Neuronal stem cell (in vitro differentiated cells): Measurements from ENCODE around the gene COL6A2.

Experiments used
- DNase-seq: peaks from one replicate; pipeline ENCODE4 v3.0.0-alpha.2; 2013; ENCODE audit warnings: low spot score
- H2AFZ ChIP-seq: one replicate; pipeline ENCODE4 v1.6.1; 2013; ENCODE audit warnings: mild to moderate bottlenecking, low read length, inconsistent platforms
- H2AK5ac ChIP-seq: 2 replicates; pipeline ENCODE4 v1.6.1; 2013; ENCODE audit warnings: low read depth, mild to moderate bottlenecking, inconsistent platforms, low read length, moderate library complexity, mixed read lengths
- H2BK120ac ChIP-seq: 2 replicates; pipeline ENCODE4 v1.6.1; 2013; ENCODE audit warnings: low read depth, mild to moderate bottlenecking, inconsistent platforms, low read length, moderate library complexity, mixed read lengths
- H2BK12ac ChIP-seq: one replicate; pipeline ENCODE4 v1.6.1; 2013; ENCODE audit warnings: low read length, inconsistent platforms
- H2BK15ac ChIP-seq: 2 replicates; pipeline ENCODE4 v1.6.1; 2013; ENCODE audit warnings: mild to moderate bottlenecking, low read length, inconsistent platforms, mixed read lengths
- H2BK5ac ChIP-seq: one replicate; pipeline ENCODE4 v1.6.1; 2013; ENCODE audit warnings: inconsistent platforms, mild to moderate bottlenecking, low read length, moderate library complexity
- H3K14ac ChIP-seq: one replicate; pipeline ENCODE4 v1.6.1; 2013; ENCODE audit warnings: low read length, inconsistent platforms
- H3K18ac ChIP-seq: 2 replicates; pipeline ENCODE4 v1.6.1; 2013; ENCODE audit warnings: low read length, inconsistent platforms
- H3K23ac ChIP-seq: 2 replicates; pipeline ENCODE4 v1.6.1; 2013; ENCODE audit warnings: low read depth, mild to moderate bottlenecking, mixed read lengths, low read length, inconsistent platforms; ENCODE audit not compliant: poor library complexity
- H3K27ac ChIP-seq: replicated peaks from 3 replicates; pipeline ENCODE4 v1.5.1; 2013; ENCODE audit warnings: low read length, inconsistent platforms
- H3K27me3 ChIP-seq, 3 experiments: 2 replicates each; pipeline ENCODE4 v1.6.1; 2013; ENCODE audit warnings: low read length in 3 of 3, mild to moderate bottlenecking in 2 of 3, inconsistent platforms in 1 of 3, low read depth in 1 of 3, mixed read lengths in 1 of 3, moderate library complexity in 1 of 3; ENCODE audit not compliant: control insufficient read depth in 3 of 3, insufficient read depth in 3 of 3
- H3K36me3 ChIP-seq, 2 donors: replicated peaks in 1 of 2; 2 replicates each; pipeline ENCODE4 v1.6.1; 2013; ENCODE audit warnings: low read length in 2 of 2; ENCODE audit not compliant: control insufficient read depth in 2 of 2, insufficient read depth in 2 of 2
- H3K4ac ChIP-seq: 2 replicates; pipeline ENCODE4 v1.6.1; 2013; ENCODE audit warnings: inconsistent platforms, mild to moderate bottlenecking, low read length, moderate library complexity
- H3K4me1 ChIP-seq, 2 donors: 1 replicate in 1 of 2; 2 replicates in 1 of 2; pipeline ENCODE4 v1.6.1; 2013; ENCODE audit warnings: low read length in 2 of 2, low read depth in 1 of 2; ENCODE audit not compliant: control insufficient read depth in 2 of 2, insufficient read depth in 1 of 2
- H3K4me2 ChIP-seq: one replicate; pipeline ENCODE4 v1.6.1; 2013; ENCODE audit warnings: mild to moderate bottlenecking, low read length, inconsistent platforms; ENCODE audit not compliant: insufficient read depth, poor library complexity, severe bottlenecking
- H3K4me3 ChIP-seq, 2 donors: 2 replicates each; pipeline ENCODE4 v1.5.1; 2013; ENCODE audit warnings: low read length in 2 of 2, mild to moderate bottlenecking in 2 of 2, inconsistent platforms in 1 of 2, moderate library complexity in 1 of 2
- H3K79me1 ChIP-seq: one replicate; pipeline ENCODE4 v1.6.1; 2013; ENCODE audit warnings: low read depth, mild to moderate bottlenecking, inconsistent platforms, low read length, moderate library complexity
- H3K9ac ChIP-seq: one replicate; pipeline ENCODE4 v1.6.1; 2013; ENCODE audit warnings: mild to moderate bottlenecking, low read depth, low read length, inconsistent platforms; ENCODE audit not compliant: poor library complexity
- H3K9me3 ChIP-seq, 2 donors: replicated peaks in 1 of 2; 2 replicates each; pipeline versions ENCODE3 to v1.6.1; 2013; ENCODE audit warnings: low read length in 2 of 2, mild to moderate bottlenecking in 2 of 2, inconsistent platforms in 1 of 2, low read depth in 1 of 2, mixed read lengths in 1 of 2, moderate library complexity in 1 of 2; ENCODE audit not compliant: control insufficient read depth in 2 of 2, insufficient read depth in 1 of 2
- H4K8ac ChIP-seq: one replicate; pipeline ENCODE4 v1.6.1; 2013; ENCODE audit warnings: low read depth, mild to moderate bottlenecking, inconsistent platforms, low read length, moderate library complexity
- H4K91ac ChIP-seq: one replicate; pipeline ENCODE4 v1.6.1; 2013; ENCODE audit warnings: low read length, low read depth, mild to moderate bottlenecking, inconsistent platforms; ENCODE audit not compliant: poor library complexity
- WGBS, 2 donors: extraction: QIAGEN DNeasy Blood & Tissue Kit; methylation state at CpG; one replicate each; pipeline ENCODE4 v1.1.7; 2013; ENCODE audit warnings: missing lambda C conversion rate in 2 of 2, mixed read lengths in 1 of 2; ENCODE audit not compliant: insufficient read length in 2 of 2, insufficient replicate concordance in 1 of 2; ENCODE audit errors: extremely low coverage in 2 of 2; 5-methylcytosine and 5-hydroxymethylcytosine counted together

The COL6A2 gene

GRCh38 chr21:46151989-46152926, 54.3 kb downstream of the COL6A2 start:
- H2AFZ ChIP-seq = peak overlapping the region; percentile 86
- no peak overlapping the region for H3K4me2 ChIP-seq
- peak overlapping the region; percentile 63 for H2BK12ac ChIP-seq
- H3K79me1 ChIP-seq = peaks cover 5% of the 10 kb centered on the region
- H2BK120ac ChIP-seq = peak overlapping the region; percentile 54
- peak overlapping the region; percentile 94 for H2AK5ac ChIP-seq
- H4K8ac ChIP-seq = peak overlapping the region; percentile 82
- H3K9ac ChIP-seq = peak overlapping the region; percentile 60
- peak overlapping the region; percentile 97 for H2BK15ac ChIP-seq
- H3K14ac ChIP-seq = peak overlapping the region; percentile 71
- H3K4me3 ChIP-seq = no peak overlapping the region
- H3K4ac ChIP-seq = peak overlapping the region; percentile 93
- H3K27ac ChIP-seq = peak overlapping the region; percentile 31
- H4K91ac ChIP-seq = peak overlapping the region; percentile 89
- H3K18ac ChIP-seq = peak overlapping the region; percentile 85
- no peak for DNase-seq
- peaks cover 15 to 26% of the 10 kb centered on the region in 2 donors for H3K4me1 ChIP-seq
- H3K9me3 ChIP-seq = peaks cover 0 to 3% of the 10 kb centered on the region in 2 donors
- H3K23ac ChIP-seq = peak overlapping the region; percentile 43
- WGBS, 2 donors = no CpG with 5 or more reads among the region's 45 CpGs
- no peak overlapping the region for H2BK5ac ChIP-seq
- H3K27me3 ChIP-seq = no peaks in the 10 kb centered on the region
- H3K36me3 ChIP-seq = peaks cover 0 to 4% of the 10 kb centered on the region in 2 donors

GRCh38 chr21:46152927-46153246, 55.0 kb downstream of the COL6A2 start:
- Histone ChIP-seq H4K91ac (no peak overlapping the region), H3K27me3 (no peaks in the 10 kb centered on the region), H2BK120ac (peak overlapping the region; percentile 54), H3K4me1 (peaks cover 15 to 26% of the 10 kb centered on the region in 2 donors), H4K8ac (peak overlapping the region; percentile 82), H3K9me3 (peaks cover 0 to 3% of the 10 kb centered on the region in 2 donors), H2AK5ac (peak overlapping the region; percentile 94), H3K18ac (peak overlapping the region; percentile 95), H3K4me3 (no peak overlapping the region), H2BK12ac (peak overlapping the region; percentile 63), H2AFZ (peak overlapping the region; percentile 86), H2BK5ac (no peak overlapping the region), H3K4me2 (no peak overlapping the region), H3K4ac (peak overlapping the region; percentile 93), H3K14ac (peak overlapping the region; percentile 63), H3K27ac (peak overlapping the region; percentile 31), H2BK15ac (peak overlapping the region; percentile 97), H3K79me1 (peaks cover 5% of the 10 kb centered on the region), H3K36me3 (peaks cover 0 to 4% of the 10 kb centered on the region in 2 donors), H3K23ac (peak overlapping the region; percentile 43), H3K9ac (peak overlapping the region; percentile 80)
- DNase-seq = no peak
- WGBS, 2 donors = no CpG with 5 or more reads among the region's 18 CpGs

GRCh38 chr21:46153247-46154154, 55.6 kb downstream of the COL6A2 start:
- Histone ChIP-seq H2BK5ac (peak overlapping the region; percentile 43), H3K23ac (peak overlapping the region; percentile 87), H3K4me3 (no peak overlapping the region), H2BK12ac (peak overlapping the region; percentile 90), H3K27me3 (no peaks in the 10 kb centered on the region), H3K4ac (peak overlapping the region; percentile 69), H4K8ac (peak overlapping the region; percentile 82), H2AFZ (peak overlapping the region; percentile 86), H2BK120ac (peak overlapping the region; percentile 83), H4K91ac (peak overlapping the region; percentile 60), H3K4me1 (peaks cover 15 to 26% of the 10 kb centered on the region in 2 donors), H3K9ac (peak overlapping the region; percentile 80), H3K36me3 (peaks cover 0 to 4% of the 10 kb centered on the region in 2 donors), H2BK15ac (peak overlapping the region; percentile 97), H2AK5ac (peak overlapping the region; percentile 95), H3K18ac (peak overlapping the region; percentile 95), H3K79me1 (peaks cover 6% of the 10 kb centered on the region), H3K9me3 (peaks cover 0 to 3% of the 10 kb centered on the region in 2 donors), H3K14ac (peak overlapping the region; percentile 97), H3K27ac (no peak overlapping the region), H3K4me2 (no peak overlapping the region)
- WGBS, 2 donors = no CpG with 5 or more reads among the region's 33 CpGs
- DNase-seq = peak; percentile 54
